Measurements from ENCODE around the gene GADD45B. TPM values are rescaled to one million over a fixed set of nuclear protein-coding genes. Genes with fewer than 3 reads are reported as not detected.

GADD45B gene
- total and polyA plus RNA-seq, 10 of the 15 experiments (the other 5 are each of a cell fraction or from before 2014, with no cell fraction given) = 2.4 to 180 (median 91.1) TPM

DNA sequence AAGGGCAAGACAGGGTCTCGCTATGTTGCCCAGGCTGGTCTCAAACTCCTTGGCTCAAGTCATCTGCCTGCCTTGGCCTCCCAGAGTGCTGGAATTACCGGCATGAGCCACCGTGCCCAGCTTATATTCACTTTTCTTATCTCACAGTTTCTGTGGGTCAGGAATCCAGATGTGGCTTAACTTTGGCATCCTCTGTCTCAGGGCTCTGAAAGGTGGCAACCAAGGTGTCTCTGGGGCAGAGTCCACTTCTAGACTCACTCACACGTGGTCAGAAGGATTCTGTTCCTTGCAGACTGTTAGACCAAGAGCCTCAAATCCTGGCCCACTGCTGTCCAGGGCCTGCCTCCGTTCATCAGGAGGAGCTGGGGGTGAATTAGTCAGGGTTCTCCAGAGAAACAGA, 11.5 kb upstream of the GADD45B start:
- ChIA-PET CTCF (interaction anchor here (0.7 to 1.4 kb wide), 5 partner anchors 147 to 189 kb away, joined by 3 to 4 read pairs (median 3); no protein-coding TSS in a partner anchor), POLR2A (no interaction called here), RAD21 (ENCODE audit: unreplicated experiment) (no interaction called here), SMC1A (ENCODE audit: uncharacterized antibody, unreplicated experiment) (interaction anchor here (0.9 kb wide), 1 partner anchor 156 kb away, joined by 3 read pairs; no protein-coding TSS in a partner anchor)
- H3K9me3 ChIP-seq (replicated peaks; ENCODE audit: control insufficient read depth, insufficient read depth, low read length) = no peaks in the 10 kb centered on the region
- BruUV-seq (replicated peaks) = no TSS peak
- TF ChIP-seq, protein P1, sequence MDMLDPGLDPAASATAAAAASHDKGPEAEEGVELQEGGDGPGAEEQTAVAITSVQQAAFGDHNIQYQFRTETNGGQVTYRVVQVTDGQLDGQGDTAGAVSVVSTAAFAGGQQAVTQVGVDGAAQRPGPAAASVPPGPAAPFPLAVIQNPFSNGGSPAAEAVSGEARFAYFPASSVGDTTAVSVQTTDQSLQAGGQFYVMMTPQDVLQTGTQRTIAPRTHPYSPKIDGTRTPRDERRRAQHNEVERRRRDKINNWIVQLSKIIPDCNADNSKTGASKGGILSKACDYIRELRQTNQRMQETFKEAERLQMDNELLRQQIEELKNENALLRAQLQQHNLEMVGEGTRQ (IDR thresholded peaks at IDR 0.05; ENCODE audit: borderline replicate concordance, low read depth, low read length) = no peak
- TF ChIP-seq SMARCA5 (IDR thresholded peaks at IDR 0.05) (no peak), TBL1XR1 (IDR thresholded peaks at IDR 0.05; ENCODE audit: low read depth, low read length) (no peak), ZBED1 (IDR thresholded peaks at IDR 0.05; ENCODE audit: borderline replicate concordance) (no peak), RELA (IDR thresholded peaks at IDR 0.05; ENCODE audit: borderline replicate concordance, partially characterized antibody) (no peak), RUNX3 (IDR thresholded peaks at IDR 0.05; ENCODE audit: low read length) (no peak), FOS (IDR thresholded peaks at IDR 0.05; ENCODE audit: borderline replicate concordance, extremely low read depth, insufficient read length) (no peak), NR2C1 (IDR thresholded peaks at IDR 0.05) (no peak), NFIC (IDR thresholded peaks at IDR 0.05; ENCODE audit: low read depth, low read length) (no peak), GATAD2B (conservative IDR thresholded peaks at IDR 0.05; ENCODE audit: low read depth) (no peak), ESRRA (IDR thresholded peaks at IDR 0.05; ENCODE audit: low read length) (no peak), CREB1 (IDR thresholded peaks at IDR 0.05; ENCODE audit: low read depth) (no peak), BMI1 (IDR thresholded peaks at IDR 0.05; ENCODE audit: borderline replicate concordance) (no peak), CTCF (IDR thresholded peaks at IDR 0.05 in 2 of 3, conservative IDR thresholded peaks at IDR 0.05 in 1 of 3; ENCODE audit: control insufficient read depth in 2 of 3, extremely low read depth in 1 of 3, insufficient read depth in 1 of 3, low read depth in 3 of 3, low read length in 3 of 3) (no peak)
- H3K27ac ChIP-seq (ENCODE audit: control insufficient read depth, insufficient read depth) = no peak overlapping the region
- peaks cover 5% of the 10 kb centered on the region for H3K4me1 ChIP-seq (ENCODE audit: control insufficient read depth, insufficient read depth, low read length)
- no peak overlapping the region for H2AFZ ChIP-seq (ENCODE audit: control insufficient read depth, low read depth, low read length)
- H3K4me2 ChIP-seq (ENCODE audit: control insufficient read depth, insufficient read depth) = no peak overlapping the region
- H3K36me3 ChIP-seq (ENCODE audit: control insufficient read depth in 2 of 2, insufficient read depth in 2 of 2, low read length in 1 of 2) = no peaks in the 10 kb centered on the region
- in situ Hi-C loops (cut with MboI) (no loop called here), intact Hi-C loops (cut with micrococcal nuclease; ENCODE audit: unreplicated experiment) (loop anchor here (10.0 kb wide), 1 partner anchor 280 kb away; the partner anchor contains the start of gene SLC39A3)
- ATAC-seq (no peak), DNase-seq (ENCODE audit: low read depth, low spot score) (no peak), FAIRE-seq (no peak)
- no peak overlapping the region for H3K9ac ChIP-seq (ENCODE audit: control insufficient read depth, insufficient read depth, low read length)
- 82% methylated on average over 5 of the region's 5 CpGs for WGBS (ENCODE audit: insufficient coverage, insufficient replicate concordance, low lambda C conversion rate, missing lambda C conversion rate)
- no peaks in the 10 kb centered on the region for H3K27me3 ChIP-seq (replicated peaks in 1 of 2; ENCODE audit: control insufficient read depth in 2 of 2, insufficient read depth in 2 of 2, low read length in 1 of 2)
- H4K20me1 ChIP-seq (ENCODE audit: control insufficient read depth, insufficient read depth) = no peaks in the 10 kb centered on the region
- no peaks in the 10 kb centered on the region for H3K79me2 ChIP-seq (ENCODE audit: control insufficient read depth, insufficient read depth, low read length)
- no peak overlapping the region for H3K4me3 ChIP-seq
